Spleen (tissue), 11 donors: ENCODE results near the gene UGT1A3. TPM values are rescaled to one million over a fixed set of nuclear protein-coding genes. Genes with fewer than 3 reads are reported as not detected.
"Not testable (repeated sequence)": the region's sequence is repeated elsewhere in the genome, so short reads cannot be mapped to it uniquely, and the experiment has no call there.

Experiments used
- DNase-seq: peaks from one replicate; pipeline ENCODE4 v3.0.0-alpha.2; 2020
- H3K27ac ChIP-seq, 8 donors: fragments of 200-600 bp; sonication (generic) in 7 of 8; 1 replicate in 4 of 8; 2 replicates in 4 of 8; pipeline versions ENCODE4 v1.5.0 to v1.8.0; 2016 to 2021; ENCODE audit warnings: inconsistent platforms in 4 of 8, mild to moderate bottlenecking in 4 of 8, moderate library complexity in 1 of 8
- H3K27me3 ChIP-seq, 7 donors: fragments of 200-600 bp; sonication (generic) in 6 of 7; replicated peaks in 1 of 7; 1 replicate in 4 of 7; 2 replicates in 3 of 7; pipeline versions ENCODE4 v1.5.0 to v1.8.0; 2016 to 2021; ENCODE audit warnings: inconsistent platforms in 3 of 7, mild to moderate bottlenecking in 1 of 7
- H3K36me3 ChIP-seq, 6 donors: fragments of 200-600 bp; sonication (generic) in 5 of 6; 1 replicate in 4 of 6; 2 replicates in 2 of 6; pipeline versions ENCODE4 v1.5.0 to v1.8.0; 2016 to 2021; ENCODE audit warnings: inconsistent platforms in 2 of 6
- H3K4me1 ChIP-seq, 6 donors: fragments of 200-600 bp; sonication (generic) in 5 of 6; 1 replicate in 3 of 6; 2 replicates in 3 of 6; pipeline versions ENCODE4 v1.5.0 to v1.8.0; 2016 to 2021; ENCODE audit warnings: inconsistent platforms in 3 of 6
- H3K4me3 ChIP-seq, 8 donors: fragments of 200-600 bp; sonication (generic) in 7 of 8; 1 replicate in 4 of 8; 2 replicates in 4 of 8; pipeline versions ENCODE4 v1.5.0 to v1.8.0; 2016 to 2021; ENCODE audit warnings: inconsistent platforms in 4 of 8, mild to moderate bottlenecking in 4 of 8, moderate library complexity in 2 of 8
- H3K9me3 ChIP-seq, 8 donors: fragments of 200-600 bp; sonication (generic) in 7 of 8; 1 replicate in 4 of 8; 2 replicates in 4 of 8; pipeline versions ENCODE4 v1.5.0 to v1.8.0; 2016 to 2021; ENCODE audit warnings: inconsistent platforms in 4 of 8
- POLR2A ChIP-seq, 3 donors: fragments of 450-650 bp; IDR thresholded peaks; one replicate each; pipeline ENCODE4 v1.5.1; 2017; ENCODE audit warnings: antibody characterized with exemption in 3 of 3, mild to moderate bottlenecking in 1 of 3
- POLR2AphosphoS5 ChIP-seq, 3 donors: sonication (generic); formaldehyde crosslinking; IDR thresholded peaks; one replicate each; pipeline ENCODE4 v1.5.1; 2017; ENCODE audit warnings: antibody characterized with exemption in 3 of 3
- WGBS, 5 donors: extraction: QIAGEN DNeasy Blood & Tissue Kit in 3 of 5; methylation state at CpG; one replicate each; pipeline versions ENCODE4 v1.1.5 to v1.1.7; 2013 to 2018; 5-methylcytosine and 5-hydroxymethylcytosine counted together
- intact Hi-C: fragments of 100-400 bp; cut with DNase I; formaldehyde crosslinking; loops from one replicate; pipeline ENCODE4 v1.15.0; 2023; ENCODE audit warnings: low total_unique reads
- polyA plus RNA-seq, 3 donors: library from polyadenylated mRNA; stranded (reverse); fragments of 200-250 nt; gene quantifications; one replicate each; pipeline ENCODE4 v1.2.1, GENCODE V29; 2013
- total RNA-seq, 7 donors: library from RNA; depleted of rRNA in 3 of 7; stranded (reverse); fragments of >200 nt in 3 of 7; fragmentation: NEBNext Ultra II Directional in 4 of 7; extraction: Animal tissue kit (Norgen Biotek cat#: 25700) in 4 of 7; gene quantifications; one replicate each; pipeline versions ENCODE4 v1.1.0 to v1.2.1, GENCODE V29; 2016 to 2021
- TF ChIP-seq, protein P1 (sequence below), 11 experiments: fragments of 200-600 bp in 7 of 11; fragments of 450-650 bp in 4 of 11; sonication (generic) in 4 of 11; IDR thresholded peaks in 8 of 11; conservative IDR thresholded peaks in 3 of 11; 1 replicate in 7 of 11; 2 replicates in 4 of 11; pipeline versions ENCODE4 v1.4.0 to v1.8.0; 2016 to 2021; ENCODE audit warnings: antibody characterized with exemption in 11 of 11, inconsistent platforms in 4 of 11, mild to moderate bottlenecking in 1 of 11
- donor health status: healthy with polysubstance abuse.
- donor health status: DM: no; HTN: no; CAD: no; lungs with moderate emphysema.
- donor health status: DM: no; HTN: no; CAD: no.
- donor health status: Bipolar disorder and iron deficiency.
- donor health status: healthy.
- donor health status: DM: no; HTN: no; CAD: no.
- donor health status: DM: yes; HTN: yes; CAD: no.

Gene UGT1A3
- total and polyA plus RNA-seq, 10 donors, result not detected

- Histone ChIP-seq H3K36me3 (no peaks in the 10 kb centered on the region), H3K27me3 (peaks cover 0 to 7% (median 0%) of the 10 kb centered on the region in 7 donors), H3K9me3 (peaks cover 0 to 23% (median 16%) of the 10 kb centered on the region in 8 donors), H3K4me3 (no peak overlapping the region), H3K27ac (no peak overlapping the region), H3K4me1 (no peaks in the 10 kb centered on the region)
- intact Hi-C loops, result no loop called here
- no peak for DNase-seq
- 86 to 95% (median 92%) methylated on average over 6 of the region's 6 CpGs for WGBS, 5 donors
- TF ChIP-seq POLR2A (IDR thresholded peaks at IDR 0.05) (no peak), POLR2AphosphoS5 (IDR thresholded peaks at IDR 0.05) (no peak)
- TF ChIP-seq, protein P1, sequence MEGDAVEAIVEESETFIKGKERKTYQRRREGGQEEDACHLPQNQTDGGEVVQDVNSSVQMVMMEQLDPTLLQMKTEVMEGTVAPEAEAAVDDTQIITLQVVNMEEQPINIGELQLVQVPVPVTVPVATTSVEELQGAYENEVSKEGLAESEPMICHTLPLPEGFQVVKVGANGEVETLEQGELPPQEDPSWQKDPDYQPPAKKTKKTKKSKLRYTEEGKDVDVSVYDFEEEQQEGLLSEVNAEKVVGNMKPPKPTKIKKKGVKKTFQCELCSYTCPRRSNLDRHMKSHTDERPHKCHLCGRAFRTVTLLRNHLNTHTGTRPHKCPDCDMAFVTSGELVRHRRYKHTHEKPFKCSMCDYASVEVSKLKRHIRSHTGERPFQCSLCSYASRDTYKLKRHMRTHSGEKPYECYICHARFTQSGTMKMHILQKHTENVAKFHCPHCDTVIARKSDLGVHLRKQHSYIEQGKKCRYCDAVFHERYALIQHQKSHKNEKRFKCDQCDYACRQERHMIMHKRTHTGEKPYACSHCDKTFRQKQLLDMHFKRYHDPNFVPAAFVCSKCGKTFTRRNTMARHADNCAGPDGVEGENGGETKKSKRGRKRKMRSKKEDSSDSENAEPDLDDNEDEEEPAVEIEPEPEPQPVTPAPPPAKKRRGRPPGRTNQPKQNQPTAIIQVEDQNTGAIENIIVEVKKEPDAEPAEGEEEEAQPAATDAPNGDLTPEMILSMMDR (IDR thresholded peaks at IDR 0.05 in 8 of 11, conservative IDR thresholded peaks at IDR 0.05 in 3 of 11), result no peak
Observed at GRCh38 chr2:233747283-233747544, 18.4 kb downstream of the UGT1A3 start.

- 74 to 89% (median 82%) methylated on average over 2 of the region's 2 CpGs for WGBS, 5 donors
- H3K27me3 ChIP-seq, result peaks cover 0 to 17% (median 0%) of the 10 kb centered on the region in 7 donors
- H3K36me3 ChIP-seq, H3K4me3 ChIP-seq, intact Hi-C loops, H3K4me1 ChIP-seq, H3K27ac ChIP-seq, DNase-seq: not testable (repeated sequence)
- peaks cover 0 to 23% (median 16%) of the 10 kb centered on the region in 8 donors for H3K9me3 ChIP-seq
Observed at GRCh38 chr2:233750689-233751088, 21.8 kb downstream of the UGT1A3 start.

DNA sequence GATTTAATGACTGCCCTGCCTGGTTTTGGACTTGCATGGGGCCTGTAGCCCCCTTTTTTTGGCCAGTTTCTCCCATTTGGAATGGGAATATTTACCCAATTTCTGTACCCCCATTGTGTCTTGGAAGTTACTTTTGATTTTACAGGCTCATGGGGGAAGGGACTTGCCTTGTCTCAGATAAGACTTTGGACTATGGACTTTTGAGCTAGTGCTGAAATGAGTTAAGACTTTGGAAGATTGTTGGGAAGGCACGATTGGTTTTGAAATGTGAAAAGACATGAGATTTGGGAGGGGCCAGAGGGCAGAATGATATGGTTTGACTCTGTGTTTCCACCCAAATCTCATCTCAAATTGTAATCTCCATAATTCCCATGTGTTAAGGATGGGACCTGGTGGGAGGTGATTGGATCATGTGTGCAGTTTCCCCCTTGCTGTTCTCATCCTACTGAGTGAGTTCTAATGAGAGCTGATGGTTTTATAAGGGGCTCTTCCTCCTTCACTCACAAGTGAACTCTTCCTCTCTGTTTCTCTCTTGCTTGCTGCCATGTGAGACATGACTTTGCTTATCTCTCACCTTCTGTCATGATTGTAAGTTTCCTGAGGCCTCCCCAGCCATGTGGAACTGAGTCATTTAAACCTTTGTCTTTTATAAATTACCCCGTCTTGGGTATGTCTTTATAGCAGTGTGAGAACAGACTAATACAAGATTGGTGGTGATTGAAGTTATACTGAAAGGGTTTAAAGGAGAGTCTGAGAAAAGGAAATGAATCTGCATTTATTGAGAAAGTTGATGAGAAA lies 22.6 kb downstream of the UGT1A3 start:
- 58 to 80% (median 77%) methylated on average over 2 of the region's 2 CpGs for WGBS, 5 donors
- intact Hi-C loops, H3K4me1 ChIP-seq, H3K36me3 ChIP-seq, H3K27ac ChIP-seq, H3K4me3 ChIP-seq, DNase-seq: not testable (repeated sequence)
- Histone ChIP-seq H3K27me3 (peaks cover 0 to 17% (median 0%) of the 10 kb centered on the region in 7 donors), H3K9me3 (peaks cover 0 to 23% (median 16%) of the 10 kb centered on the region in 8 donors)

GRCh38 chr2:233754872-233755611 lies 26.2 kb downstream of the UGT1A3 start:
- no peaks in the 10 kb centered on the region for H3K4me1 ChIP-seq
- intact Hi-C loops, result no loop called here
- DNase-seq, result no peak
- no peak overlapping the region for H3K4me3 ChIP-seq
- 91 to 96% (median 93%) methylated on average over 39 to 44 of the region's 44 CpGs for WGBS, 5 donors
- H3K27ac ChIP-seq, result no peak overlapping the region
- TF ChIP-seq, protein P1 (IDR thresholded peaks at IDR 0.05 in 8 of 11, conservative IDR thresholded peaks at IDR 0.05 in 3 of 11), result no peak
- TF ChIP-seq POLR2A (IDR thresholded peaks at IDR 0.05), result no peak
- TF ChIP-seq POLR2AphosphoS5 (IDR thresholded peaks at IDR 0.05), result no peak
- peaks cover 0 to 13% (median 0%) of the 10 kb centered on the region in 7 donors for H3K27me3 ChIP-seq
- H3K9me3 ChIP-seq, result peaks cover 0 to 19% (median 15%) of the 10 kb centered on the region in 8 donors
- no peaks in the 10 kb centered on the region for H3K36me3 ChIP-seq

DNA sequence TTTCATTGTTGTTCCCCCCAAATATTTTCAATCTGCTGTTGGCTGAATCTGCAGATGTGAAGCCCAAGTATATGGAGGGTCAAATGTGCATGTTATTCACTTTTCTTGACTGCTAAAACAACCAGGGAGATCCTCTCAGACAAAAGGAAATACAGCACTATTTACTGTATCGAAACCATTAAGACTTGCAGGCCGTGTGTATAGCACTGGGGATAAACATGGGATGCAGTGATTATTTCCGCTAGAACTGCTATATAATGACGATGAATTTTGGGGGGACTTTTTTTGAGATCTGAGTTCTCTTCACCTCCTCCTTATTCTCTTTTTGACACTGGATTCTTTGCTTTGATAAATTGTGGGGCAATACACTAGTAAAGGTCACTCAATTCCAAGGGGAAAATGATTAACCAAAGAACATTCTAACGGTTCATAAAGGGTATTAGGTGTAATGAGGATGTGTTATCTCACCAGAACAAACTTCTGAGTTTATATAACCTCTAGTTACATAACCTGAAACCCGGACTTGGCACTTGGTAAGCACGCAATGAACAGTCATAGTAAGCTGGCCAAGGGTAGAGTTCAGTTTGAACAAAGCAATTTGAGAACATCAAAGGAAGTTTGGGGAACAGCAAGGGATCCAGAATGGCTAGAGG lies 27.7 kb downstream of the UGT1A3 start:
- Histone ChIP-seq H3K4me1 (no peaks in the 10 kb centered on the region), H3K27ac (no peak overlapping the region), H3K4me3 (no peak overlapping the region), H3K9me3 (peaks cover 0 to 4% (median under 1%) of the 10 kb centered on the region in 8 donors), H3K36me3 (no peaks in the 10 kb centered on the region), H3K27me3 (peaks cover 0 to 13% (median 0%) of the 10 kb centered on the region in 7 donors)
- WGBS, 5 donors, result 78 to 86% (median 79%) methylated on average over 7 of the region's 7 CpGs
- DNase-seq, result no peak
- intact Hi-C loops, result no loop called here
- TF ChIP-seq POLR2A (IDR thresholded peaks at IDR 0.05) (no peak), POLR2AphosphoS5 (IDR thresholded peaks at IDR 0.05) (no peak)
- TF ChIP-seq, protein P1 (IDR thresholded peaks at IDR 0.05 in 8 of 11, conservative IDR thresholded peaks at IDR 0.05 in 3 of 11), result no peak
